PC-3 (cell line): ENCODE measurements around the gene DHRS7C. TPM values are rescaled to one million over a fixed set of nuclear protein-coding genes. Genes with fewer than 3 reads are reported as not detected.

ENCODE experiments used
- ATAC-seq: fragments of 200-7000 bp; cut with Tn5 transposase; 2 replicates; pipeline ENCODE4 v1.9.1; 2020; ENCODE audit warnings: mild to moderate bottlenecking, moderate library complexity
- BruUV-seq: library from RNA; stranded (reverse); fragments of 400-500 nt; replicated peaks from 2 replicates; lab custom pipeline; 2021; lab: Mats Ljungman, UMichigan
- CTCF ChIA-PET: fragments of 300-600 bp; sonication (Branson Sonifier 250); formaldehyde crosslinking; loops from one replicate; lab custom pipeline; 2022; ENCODE audit warnings: antibody characterized with exemption; lab: Charles Lee
- POLR2A ChIA-PET: fragments of 300-600 bp; sonication (Branson Sonifier 250); formaldehyde crosslinking; loops from one replicate; lab custom pipeline; 2022; ENCODE audit warnings: antibody characterized with exemption; ENCODE audit not compliant: unreplicated experiment; lab: Charles Lee
- DNase-seq: peaks from one replicate; pipeline ENCODE4 v3.0.0-alpha.2; 2015
- H2AFZ ChIP-seq: fragments of 300-600 bp; sonication (generic); 2 replicates; pipeline ENCODE4 v1.6.0; 2016; ENCODE audit warnings: antibody characterized with exemption, low read length
- H3F3A ChIP-seq: fragments of 300-600 bp; sonication (generic); one replicate; pipeline ENCODE4 v1.6.0; 2017; ENCODE audit warnings: antibody characterized with exemption, low read length, control low read depth, mild to moderate bottlenecking; ENCODE audit not compliant: unreplicated experiment
- H3K27ac ChIP-seq: fragments of 300-600 bp; sonication (generic); 2 replicates; pipeline ENCODE4 v1.5.1; 2016; ENCODE audit warnings: mild to moderate bottlenecking, low read length
- H3K27me3 ChIP-seq: fragments of 300-600 bp; sonication (generic); 2 replicates; pipeline ENCODE4 v1.6.1; 2016; ENCODE audit warnings: low read length, mixed read lengths
- H3K36me3 ChIP-seq: fragments of 300-600 bp; sonication (generic); 2 replicates; pipeline ENCODE4 v1.6.1; 2016; ENCODE audit warnings: low read depth, mixed run types, low read length, mixed read lengths
- H3K4me1 ChIP-seq: fragments of 300-600 bp; sonication (generic); 2 replicates; pipeline ENCODE4 v1.5.1; 2016; ENCODE audit warnings: low read length; ENCODE audit not compliant: insufficient read depth
- H3K4me2 ChIP-seq: fragments of 300-600 bp; sonication (generic); 2 replicates; pipeline ENCODE4 v1.6.0; 2016; ENCODE audit warnings: low read length
- H3K4me3 ChIP-seq: fragments of 300-600 bp; sonication (generic); 2 replicates; pipeline ENCODE4 v1.5.1; 2016; ENCODE audit warnings: mild to moderate bottlenecking, low read length, mixed read lengths
- H3K79me2 ChIP-seq: fragments of 300-600 bp; sonication (generic); 2 replicates; pipeline ENCODE4 v1.6.1; 2017; ENCODE audit warnings: low read length, mixed read lengths
- H3K9ac ChIP-seq: fragments of 300-600 bp; sonication (generic); 2 replicates; pipeline ENCODE4 v1.6.0; 2016; ENCODE audit warnings: mild to moderate bottlenecking, low read length
- H3K9me2 ChIP-seq: fragments of 300-600 bp; sonication (generic); replicated peaks from 2 replicates; pipeline ENCODE4 v1.6.1; 2016; ENCODE audit warnings: mixed run types, low read length, mixed read lengths
- H3K9me3 ChIP-seq: fragments of 300-600 bp; sonication (generic); 2 replicates; pipeline ENCODE4 v1.6.1; 2016; ENCODE audit warnings: low read length, mixed read lengths
- H4K20me1 ChIP-seq: fragments of 300-600 bp; sonication (generic); 2 replicates; pipeline ENCODE4 v1.6.1; 2016; ENCODE audit warnings: low read length, mixed read lengths
- EZH2 ChIP-seq: fragments of 300-600 bp; sonication (generic); IDR thresholded peaks from one replicate; pipeline ENCODE4 v1.6.1; 2017; ENCODE audit warnings: antibody characterized with exemption, mild to moderate bottlenecking, low read length; ENCODE audit not compliant: unreplicated experiment
- EZH2phosphoT487 ChIP-seq: fragments of 300-600 bp; sonication (generic); IDR thresholded peaks from 2 replicates; pipeline ENCODE4 v1.6.1; 2018; ENCODE audit warnings: mild to moderate bottlenecking, antibody characterized with exemption, low read length, borderline replicate concordance
- intact Hi-C: fragments of 100-400 bp; cut with micrococcal nuclease; formaldehyde crosslinking; loops from 2 replicates; pipeline ENCODE4 v1.9.0; 2023
- total RNA-seq: library from RNA; depleted of rRNA; stranded (reverse); fragments of >200 nt; gene quantifications from 2 replicates; pipeline ENCODE4 v1.2.3, GENCODE V29; 2014; rRNA removed
- TF ChIP-seq, protein P1 (sequence below): fragments of 300-600 bp; sonication (generic); conservative IDR thresholded peaks from 2 replicates; pipeline ENCODE4 v1.5.1; 2017; ENCODE audit warnings: antibody characterized with exemption, low read depth, mild to moderate bottlenecking, low read length

DHRS7C gene
- total RNA-seq, 1 experiment from 2014 or later: not detected

DNA sequence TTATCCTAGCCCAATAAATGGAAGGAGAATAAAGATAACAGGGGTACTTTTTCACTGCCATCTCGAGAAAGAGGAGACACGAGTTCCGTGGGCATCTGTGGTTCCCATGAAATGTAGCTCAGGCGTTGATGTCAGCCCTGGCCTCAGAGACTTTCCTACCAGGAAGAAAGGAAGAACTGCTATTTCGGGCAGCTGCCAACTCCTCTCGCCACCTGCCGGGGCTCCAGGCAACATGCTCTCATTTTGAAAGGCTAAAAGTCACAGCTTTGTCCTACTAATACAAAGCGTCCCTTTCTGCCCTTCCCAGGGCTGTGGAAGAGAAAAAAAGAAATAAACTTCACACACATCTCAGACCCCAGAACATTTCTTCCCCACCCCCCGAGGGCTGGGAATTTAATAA, 65.8 kb downstream of the DHRS7C start:
- H3K4me3 ChIP-seq: no peak overlapping the region
- H3K36me3 ChIP-seq: no peaks in the 10 kb centered on the region
- no TSS peak for BruUV-seq
- H3K4me2 ChIP-seq: no peak overlapping the region
- no peaks in the 10 kb centered on the region for H4K20me1 ChIP-seq
- H2AFZ ChIP-seq: no peak overlapping the region
- no peaks in the 10 kb centered on the region for H3K9me2 ChIP-seq
- POLR2A ChIA-PET: no interaction called here
- CTCF ChIA-PET: no interaction called here
- no peaks in the 10 kb centered on the region for H3F3A ChIP-seq
- ATAC-seq (no peak), DNase-seq (no peak)
- no peaks in the 10 kb centered on the region for H3K27me3 ChIP-seq
- no peak overlapping the region for H3K27ac ChIP-seq
- no peaks in the 10 kb centered on the region for H3K79me2 ChIP-seq
- peaks cover 6% of the 10 kb centered on the region for H3K4me1 ChIP-seq
- no peak overlapping the region for H3K9ac ChIP-seq
- intact Hi-C loops: loop anchor here (10.0 kb wide), 1 partner anchor 81 kb away; the partner anchor contains the start of gene USP43
- H3K9me3 ChIP-seq: no peaks in the 10 kb centered on the region
- TF ChIP-seq EZH2: no peak
- TF ChIP-seq EZH2phosphoT487: no peak
- TF ChIP-seq, protein P1, sequence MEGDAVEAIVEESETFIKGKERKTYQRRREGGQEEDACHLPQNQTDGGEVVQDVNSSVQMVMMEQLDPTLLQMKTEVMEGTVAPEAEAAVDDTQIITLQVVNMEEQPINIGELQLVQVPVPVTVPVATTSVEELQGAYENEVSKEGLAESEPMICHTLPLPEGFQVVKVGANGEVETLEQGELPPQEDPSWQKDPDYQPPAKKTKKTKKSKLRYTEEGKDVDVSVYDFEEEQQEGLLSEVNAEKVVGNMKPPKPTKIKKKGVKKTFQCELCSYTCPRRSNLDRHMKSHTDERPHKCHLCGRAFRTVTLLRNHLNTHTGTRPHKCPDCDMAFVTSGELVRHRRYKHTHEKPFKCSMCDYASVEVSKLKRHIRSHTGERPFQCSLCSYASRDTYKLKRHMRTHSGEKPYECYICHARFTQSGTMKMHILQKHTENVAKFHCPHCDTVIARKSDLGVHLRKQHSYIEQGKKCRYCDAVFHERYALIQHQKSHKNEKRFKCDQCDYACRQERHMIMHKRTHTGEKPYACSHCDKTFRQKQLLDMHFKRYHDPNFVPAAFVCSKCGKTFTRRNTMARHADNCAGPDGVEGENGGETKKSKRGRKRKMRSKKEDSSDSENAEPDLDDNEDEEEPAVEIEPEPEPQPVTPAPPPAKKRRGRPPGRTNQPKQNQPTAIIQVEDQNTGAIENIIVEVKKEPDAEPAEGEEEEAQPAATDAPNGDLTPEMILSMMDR: no peak

Other genes with a start within 250 kb of the DHRS7C start
- 33.6 and 57.4 TPM in 2 replicates for gene STX8, start 215.8 kb downstream of the DHRS7C start, total RNA-seq
- gene CFAP52, start 214.9 kb downstream of the DHRS7C start, total RNA-seq: 0.47 TPM in 1 of 2 replicates, not detected in the other
- 8.1 and 10.0 TPM in 2 replicates for gene USP43, start 146.1 kb downstream of the DHRS7C start, total RNA-seq
- not detected in 2 replicates for gene GSG1L2, start 30.5 kb upstream of the DHRS7C start, total RNA-seq
- 0.06 and 0.22 TPM in 2 replicates for gene GLP2R, start 34.3 kb upstream of the DHRS7C start, total RNA-seq
- gene RCVRN, start 113.7 kb upstream of the DHRS7C start, total RNA-seq: not detected in 2 replicates